ENCODE data around the gene PRKAG2.
"Not testable (repeated sequence)": the region's sequence is repeated elsewhere in the genome, so short reads cannot be mapped to it uniquely, and the experiment has no call there.

Gene PRKAG2

DNA sequence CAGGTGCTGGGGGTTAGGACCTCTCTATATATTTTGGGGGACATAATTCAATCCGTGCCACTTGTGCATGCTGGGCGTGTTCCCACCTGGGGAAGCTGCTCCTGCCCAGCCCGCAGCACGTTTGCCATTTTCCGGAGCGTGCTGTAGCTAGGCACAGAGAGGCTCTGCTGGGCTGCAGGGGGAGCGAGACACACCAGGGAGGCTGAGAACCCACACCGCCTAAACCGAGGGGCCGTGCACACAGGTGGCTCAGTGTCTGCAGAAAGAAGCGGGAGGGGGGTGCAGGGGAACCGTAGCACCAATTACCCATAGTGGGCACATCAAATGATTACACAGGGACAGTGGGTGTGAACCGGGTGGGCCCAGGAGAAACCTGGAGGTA, 27.0 kb downstream of the PRKAG2 start:
- DNase-seq, result no peak

DNA sequence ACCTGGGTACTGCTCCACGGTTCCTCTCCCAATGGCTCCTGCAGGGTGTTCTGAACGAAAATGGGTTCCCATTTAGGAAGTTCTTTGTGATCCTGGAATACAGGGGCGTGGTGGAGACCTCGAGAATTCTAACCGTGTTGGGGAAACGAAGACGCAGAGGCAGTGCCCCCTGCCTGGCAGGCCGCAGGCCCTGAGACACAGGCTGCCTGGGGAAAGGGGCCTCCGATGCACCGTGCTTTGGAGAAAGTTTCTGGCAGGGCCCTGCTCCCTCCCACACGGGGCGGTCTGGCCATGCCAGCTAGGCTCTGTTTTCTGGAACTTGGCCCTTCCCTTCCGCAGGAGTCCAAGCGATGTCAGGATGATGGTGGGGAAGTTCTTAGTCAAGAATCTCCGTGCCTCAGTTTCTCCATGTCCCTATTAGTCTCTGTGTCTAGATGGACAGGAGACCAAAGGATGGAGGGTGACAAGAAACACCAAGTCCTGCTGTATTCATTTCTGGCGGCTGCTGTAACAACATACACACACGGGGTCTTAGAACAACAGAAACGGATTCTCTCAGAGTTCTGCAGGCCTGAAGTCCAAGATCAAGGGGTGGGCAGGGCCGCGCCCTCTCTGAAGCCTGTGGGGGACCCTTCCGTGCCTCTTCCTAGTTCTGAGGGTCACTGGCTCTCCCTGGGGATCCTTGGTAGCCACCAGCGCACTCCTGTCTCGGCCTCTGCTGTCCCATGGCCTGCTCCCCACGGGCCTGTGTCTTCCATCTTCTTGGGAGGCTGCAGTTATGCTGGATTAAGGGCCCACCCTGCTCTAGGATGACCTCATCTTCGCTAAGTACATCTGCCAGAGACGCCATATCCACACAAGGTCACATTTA, 27.7 kb downstream of the PRKAG2 start:
- DNase-seq, result no peak

DNA sequence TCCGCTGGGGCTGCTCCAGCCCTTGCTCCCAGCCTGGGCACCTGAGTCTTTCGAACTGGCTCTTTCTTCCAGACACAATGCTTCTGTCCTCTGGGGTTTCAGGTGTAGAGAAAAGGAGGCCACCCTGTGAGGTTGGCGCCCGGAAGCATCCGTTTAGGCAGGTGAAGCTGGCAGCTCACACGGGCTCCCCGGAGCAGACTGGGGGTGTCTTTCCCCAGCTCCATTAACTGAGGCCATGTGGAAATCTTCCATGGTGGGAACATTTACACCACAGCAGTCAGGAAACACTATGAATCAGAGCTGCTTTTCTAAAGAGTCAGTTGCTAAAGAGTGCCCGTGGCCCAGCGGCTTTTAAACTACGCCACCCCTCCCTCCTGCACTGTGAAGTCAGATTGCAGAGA, 29.2 kb downstream of the PRKAG2 start:
- no peak for DNase-seq

- no peak for DNase-seq
Observed at GRCh38 chr7:151847136-151847535, 29.8 kb downstream of the PRKAG2 start.

GRCh38 chr7:151845412-151846205, 31.3 kb downstream of the PRKAG2 start:
- no peak for DNase-seq

- DNase-seq, result no peak
Observed at GRCh38 chr7:151844825-151845200, 32.1 kb downstream of the PRKAG2 start.

GRCh38 chr7:151844071-151844824, 32.7 kb downstream of the PRKAG2 start:
- DNase-seq, result no peak

- no peak for DNase-seq
Observed at GRCh38 chr7:151843181-151843580, 33.7 kb downstream of the PRKAG2 start.

GRCh38 chr7:151841395-151842051, 35.4 kb downstream of the PRKAG2 start:
- DNase-seq, result not testable (repeated sequence)

- DNase-seq, result no peak
Observed at GRCh38 chr7:151840088-151840910, 36.6 kb downstream of the PRKAG2 start.

DNA sequence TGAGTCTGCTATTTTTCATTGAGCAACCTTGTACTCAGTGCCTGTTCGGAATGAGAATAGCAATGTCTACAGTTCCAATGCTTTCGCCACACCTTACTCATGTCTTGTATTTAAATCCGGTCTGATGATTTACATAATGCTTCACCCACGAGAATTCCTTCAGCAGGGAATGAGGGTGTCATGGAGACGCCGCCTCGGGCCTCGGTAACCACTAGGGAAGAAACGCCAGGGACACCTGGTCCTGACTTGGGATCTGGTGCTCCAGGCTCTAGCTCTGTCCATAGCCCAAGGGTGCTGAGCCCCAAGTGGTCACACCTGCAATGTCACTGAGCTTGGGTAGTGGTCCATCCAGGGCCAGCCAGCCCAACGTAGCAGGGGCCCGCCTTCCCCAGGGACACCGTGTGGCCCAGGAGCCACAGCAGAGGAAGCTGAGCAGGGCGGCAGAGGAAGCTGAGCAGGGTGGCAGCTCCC, 37.4 kb downstream of the PRKAG2 start:
- DNase-seq, result no peak

DNA sequence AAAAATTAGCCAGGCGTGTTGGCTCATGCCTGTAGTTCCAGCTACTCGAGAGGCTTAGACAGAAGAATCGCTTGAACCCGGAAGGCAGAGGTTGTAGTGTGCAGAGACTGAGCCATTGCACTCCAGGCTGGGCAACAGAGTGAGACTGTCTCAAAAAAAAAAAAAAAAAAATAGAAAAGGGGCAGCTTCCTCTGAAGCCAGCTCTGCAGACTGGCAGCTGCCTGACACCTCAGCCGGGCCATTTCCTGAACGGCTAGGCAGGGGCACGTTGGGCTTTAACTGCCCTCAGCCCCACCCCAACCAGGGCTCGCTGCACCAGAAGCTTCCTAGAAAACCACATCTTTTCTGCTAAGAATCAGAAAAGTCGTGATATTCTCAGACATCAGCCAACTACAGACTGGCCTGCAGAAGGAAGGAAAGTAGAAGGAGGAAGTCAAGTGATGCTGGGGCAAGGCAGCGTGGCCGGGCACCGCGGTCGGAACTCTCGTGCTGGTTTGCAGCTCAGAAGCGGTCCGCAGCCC, 38.0 kb downstream of the PRKAG2 start:
- DNase-seq, result peak in 6 of 14 donors; percentile 12 to 40 (median 23)

GRCh38 chr7:151838072-151838471, 38.8 kb downstream of the PRKAG2 start:
- no peak for DNase-seq

GRCh38 chr7:151837285-151838042, 39.5 kb downstream of the PRKAG2 start:
- DNase-seq, result no peak

- DNase-seq, result no peak
Observed at GRCh38 chr7:151836927-151837205, 40.0 kb downstream of the PRKAG2 start.

DNA sequence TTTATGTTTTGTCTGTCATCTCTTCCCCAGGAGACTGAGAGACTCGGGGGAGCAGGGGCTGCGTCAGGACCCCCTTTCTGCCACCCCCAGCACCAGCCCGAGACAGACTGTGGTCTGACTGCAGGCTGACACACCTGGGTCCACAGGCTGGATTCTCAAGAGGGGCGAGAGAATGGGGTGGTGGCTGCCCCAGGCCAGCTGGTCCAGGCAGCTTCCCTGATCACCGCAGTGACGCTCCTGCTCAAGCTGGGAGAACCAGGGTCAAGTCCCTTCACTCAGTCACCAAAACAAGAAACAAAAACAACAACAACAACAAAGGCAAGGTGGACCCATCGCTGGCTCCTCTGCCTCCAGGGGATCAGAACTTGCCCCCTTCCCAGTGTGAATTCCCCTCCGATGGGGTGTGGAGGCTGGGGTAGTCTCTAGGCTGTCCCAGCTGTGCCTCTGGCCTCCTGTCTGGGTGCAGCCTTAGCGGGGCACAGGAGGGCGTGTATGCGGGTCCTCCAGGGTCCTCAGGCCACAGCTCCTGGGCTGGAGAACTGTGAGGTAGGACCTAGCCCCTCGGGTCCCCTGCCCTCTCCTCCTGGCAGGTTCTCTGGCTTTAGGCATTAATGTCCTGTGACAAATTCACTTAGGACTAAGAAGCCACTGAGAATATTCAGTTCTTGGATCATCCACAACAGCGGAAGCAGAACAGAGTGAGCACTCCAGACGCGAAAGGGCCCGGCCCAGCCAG, 40.6 kb downstream of the PRKAG2 start:
- no peak for DNase-seq

- no peak for DNase-seq
Observed at GRCh38 chr7:151835636-151836035, 41.3 kb downstream of the PRKAG2 start.

- no peak for DNase-seq
Observed at GRCh38 chr7:151834271-151835035, 42.5 kb downstream of the PRKAG2 start.

DNA sequence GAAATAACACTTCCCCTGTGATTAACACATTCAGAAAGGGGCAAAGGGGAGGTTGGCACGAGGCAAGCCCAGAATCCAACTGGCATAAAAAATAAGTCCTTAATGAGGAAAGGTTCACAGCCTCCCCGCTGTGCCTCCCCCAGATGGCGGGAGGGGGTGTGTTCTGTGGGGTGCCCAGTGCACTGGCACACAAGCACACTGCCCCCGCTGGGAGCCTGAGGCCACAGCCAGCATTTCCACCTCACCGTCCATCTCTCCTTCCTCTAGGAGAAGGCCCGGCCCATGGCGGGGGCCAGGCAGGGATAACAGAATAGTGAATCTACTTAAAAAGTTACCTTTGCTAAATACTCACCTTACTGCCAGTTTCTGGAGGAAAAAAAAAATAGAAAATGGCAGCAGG, 43.2 kb downstream of the PRKAG2 start:
- DNase-seq, result peak in 1 of 14 donors; percentile 69
